Measurements from ENCODE around the gene PCSK2. TPM values are rescaled to one million over a fixed set of nuclear protein-coding genes. Genes with fewer than 3 reads are reported as not detected.
A peak's percentile ranks its signal among the peaks of the same experiment; 100 is the strongest.

PCSK2 gene
- total RNA-seq, 4 donors from 2014 or later = under 0.01 to 0.18 (median 0.18) TPM; not detected in 1

GRCh38 chr20:17314264-17314663 lies 87.4 kb downstream of the PCSK2 start:
- WGBS, 2 donors = 38 to 43% methylated on average over 5 of the region's 5 CpGs
- no peak overlapping the region for H3K4me3 ChIP-seq
- H3K9me3 ChIP-seq = no peaks in the 10 kb centered on the region
- H3K36me3 ChIP-seq = no peaks in the 10 kb centered on the region
- no peak overlapping the region for H3K27ac ChIP-seq
- H3K27me3 ChIP-seq = peaks cover 0 to 30% (median 0%) of the 10 kb centered on the region in 4 donors
- intact Hi-C loops (cut with DNase I) = no loop called here
- TF ChIP-seq POLR2A (IDR thresholded peaks at IDR 0.05) (no peak), CTCF (IDR thresholded peaks at IDR 0.05) (no peak)
- no peak for DNase-seq
- H3K4me1 ChIP-seq = peaks cover 0 to 19% (median 12%) of the 10 kb centered on the region in 3 donors

GRCh38 chr20:17315407-17316231 lies 88.8 kb downstream of the PCSK2 start:
- WGBS, 2 donors = 28 to 47% methylated on average over 7 to 20 of the region's 45 CpGs
- intact Hi-C loops (cut with DNase I) = no loop called here
- Histone ChIP-seq H3K36me3 (no peaks in the 10 kb centered on the region), H3K9me3 (no peaks in the 10 kb centered on the region), H3K4me1 (peaks cover 0 to 25% (median 12%) of the 10 kb centered on the region in 3 donors), H3K27ac (no peak overlapping the region), H3K27me3 (peaks cover 0 to 33% (median 0%) of the 10 kb centered on the region in 4 donors), H3K4me3 (peak overlapping the region in 2 of 4 donors; percentile 8 to 10)
- DNase-seq = no peak
- TF ChIP-seq CTCF (IDR thresholded peaks at IDR 0.05) (no peak), POLR2A (IDR thresholded peaks at IDR 0.05) (no peak)

- no peak for TF ChIP-seq POLR2A (IDR thresholded peaks at IDR 0.05)
- no peak for TF ChIP-seq CTCF (IDR thresholded peaks at IDR 0.05)
- Histone ChIP-seq H3K27me3 (peaks cover 0 to 33% (median 0%) of the 10 kb centered on the region in 4 donors), H3K27ac (no peak overlapping the region), H3K4me3 (no peak overlapping the region), H3K36me3 (no peaks in the 10 kb centered on the region), H3K4me1 (peaks cover 0 to 29% (median 12%) of the 10 kb centered on the region in 3 donors), H3K9me3 (no peaks in the 10 kb centered on the region)
- intact Hi-C loops (cut with DNase I) = no loop called here
- 77 to 89% methylated on average over 2 of the region's 2 CpGs for WGBS, 2 donors
- no peak for DNase-seq
These were observed 89.6 kb downstream of the PCSK2 start for GRCh38 chr20:17316316-17317038.

GRCh38 chr20:17317341-17317740 lies 90.5 kb downstream of the PCSK2 start:
- no peak overlapping the region for H3K27ac ChIP-seq
- TF ChIP-seq POLR2A (IDR thresholded peaks at IDR 0.05) = no peak
- TF ChIP-seq CTCF (IDR thresholded peaks at IDR 0.05) = no peak
- WGBS, 2 donors = 58 to 70% methylated on average over 2 of the region's 2 CpGs
- H3K36me3 ChIP-seq = no peaks in the 10 kb centered on the region
- peaks cover 0 to 33% (median 0%) of the 10 kb centered on the region in 4 donors for H3K27me3 ChIP-seq
- H3K4me3 ChIP-seq = no peak overlapping the region
- no peak for DNase-seq
- H3K4me1 ChIP-seq = peaks cover 0 to 29% (median 12%) of the 10 kb centered on the region in 3 donors
- no peaks in the 10 kb centered on the region for H3K9me3 ChIP-seq
- intact Hi-C loops (cut with DNase I) = no loop called here

- Histone ChIP-seq H3K36me3 (no peaks in the 10 kb centered on the region), H3K4me1 (peaks cover 0 to 18% (median 4%) of the 10 kb centered on the region in 3 donors), H3K4me3 (no peak overlapping the region), H3K27ac (no peak overlapping the region), H3K27me3 (peaks cover 0 to 21% (median 0%) of the 10 kb centered on the region in 4 donors), H3K9me3 (no peaks in the 10 kb centered on the region)
- 0 to 48% methylated on average over 1 to 2 of the region's 2 CpGs for WGBS, 2 donors
- intact Hi-C loops (cut with DNase I) = no loop called here
- DNase-seq = no peak
- TF ChIP-seq POLR2A (IDR thresholded peaks at IDR 0.05) (no peak), CTCF (IDR thresholded peaks at IDR 0.05) (no peak)
These were observed 93.6 kb downstream of the PCSK2 start for GRCh38 chr20:17320456-17320855.

All from esophagus squamous epithelium (tissue), 5 donors.